DMS79 treated with DMSO at 0.1 percent for 48 hours (cell line): ENCODE results near the gene MRGPRD.
"Not testable (repeated sequence)": the region's sequence is repeated elsewhere in the genome, so short reads cannot be mapped to it uniquely, and the experiment has no call there.

Source experiments
- DNase-seq: peaks from one replicate; lab custom pipeline; 2025; lab: John Stamatoyannopoulos, UW

MRGPRD gene

GRCh38 chr11:68993546-68993945, 12.8 kb upstream of the MRGPRD start:
- DNase-seq: no peak

- DNase-seq: no peak
These were observed 12.0 kb upstream of the MRGPRD start for GRCh38 chr11:68992743-68993255.

GRCh38 chr11:68990995-68991780, 10.4 kb upstream of the MRGPRD start:
- DNase-seq: no peak

GRCh38 chr11:68989936-68990606, 9.3 kb upstream of the MRGPRD start:
- DNase-seq: no peak

- DNase-seq: no peak
These were observed 7.7 kb upstream of the MRGPRD start for GRCh38 chr11:68988491-68988890.

GRCh38 chr11:68987211-68987610, 6.4 kb upstream of the MRGPRD start:
- DNase-seq: no peak

- DNase-seq: no peak
These were observed 3.0 kb upstream of the MRGPRD start for GRCh38 chr11:68983801-68984200.

GRCh38 chr11:68982134-68982533, 1.3 kb upstream of the MRGPRD start:
- no peak for DNase-seq

- no peak for DNase-seq
These were observed 633 bp downstream of the MRGPRD start for GRCh38 chr11:68979931-68980775.

GRCh38 chr11:68978931-68979594, 1.7 kb downstream of the MRGPRD start:
- no peak for DNase-seq

- DNase-seq: no peak
These were observed 2.2 kb downstream of the MRGPRD start for GRCh38 chr11:68978626-68978930.

GRCh38 chr11:68977781-68978625, 2.8 kb downstream of the MRGPRD start:
- no peak for DNase-seq

GRCh38 chr11:68976563-68976962, 4.2 kb downstream of the MRGPRD start:
- DNase-seq: no peak

GRCh38 chr11:68976095-68976494, 4.7 kb downstream of the MRGPRD start:
- DNase-seq: no peak

- no peak for DNase-seq
These were observed 6.2 kb downstream of the MRGPRD start for GRCh38 chr11:68974421-68975194.

GRCh38 chr11:68973706-68974105, 7.1 kb downstream of the MRGPRD start:
- not testable (repeated sequence) for DNase-seq

- no peak for DNase-seq
These were observed 7.6 kb downstream of the MRGPRD start for GRCh38 chr11:68973219-68973618.

GRCh38 chr11:68970921-68971636, 9.7 kb downstream of the MRGPRD start:
- DNase-seq: no peak

GRCh38 chr11:68969386-68969785, 11.4 kb downstream of the MRGPRD start:
- no peak for DNase-seq
